Retinal pigment epithelial cell (primary cell): ENCODE data around the gene C1QTNF8.

Source experiments
- DNase-seq: peaks from one replicate; pipeline ENCODE4 v3.0.0-alpha.2; 2010; ENCODE audit warnings: low read depth
- H3K4me3 ChIP-seq: 2 replicates; pipeline ENCODE4 v1.5.1; 2011; ENCODE audit warnings: mild to moderate bottlenecking, low read length, control low read depth, moderate library complexity
- CTCF ChIP-seq: conservative IDR thresholded peaks from 2 replicates; pipeline ENCODE4 v1.5.1; 2011; ENCODE audit warnings: low read depth, low read length, control low read depth, inconsistent platforms

C1QTNF8 gene

DNA sequence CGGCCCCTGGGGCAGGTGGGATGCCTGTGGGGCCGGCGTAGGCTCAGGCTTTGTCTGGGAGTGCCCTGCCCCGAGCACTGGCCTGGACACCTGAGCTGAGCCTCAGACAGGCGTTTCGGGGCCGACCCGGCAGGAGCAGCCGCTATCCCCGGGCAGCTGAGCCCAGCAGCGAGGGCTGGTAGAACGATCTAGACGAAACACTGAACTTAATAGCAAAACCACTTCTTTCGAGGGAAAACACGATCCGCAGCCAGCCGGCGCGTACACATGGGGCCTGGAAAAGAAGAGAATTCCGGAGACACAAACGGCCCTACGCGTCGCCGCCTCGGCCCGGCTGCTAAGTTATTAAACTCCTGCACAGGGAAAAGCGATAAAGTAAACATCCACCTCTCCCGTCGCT lies 45.5 kb downstream of the C1QTNF8 start:
- no peak overlapping the region for H3K4me3 ChIP-seq
- TF ChIP-seq CTCF: no peak
- DNase-seq: no peak

GRCh38 chr16:1049976-1050247 lies 46.1 kb downstream of the C1QTNF8 start:
- no peak for TF ChIP-seq CTCF
- H3K4me3 ChIP-seq: no peak overlapping the region
- DNase-seq: no peak

- DNase-seq: no peak
- no peak overlapping the region for H3K4me3 ChIP-seq
- no peak for TF ChIP-seq CTCF
Observed at GRCh38 chr16:1049113-1049975, 46.7 kb downstream of the C1QTNF8 start.

- no peak for DNase-seq
Observed at GRCh38 chr16:1048442-1049112, 47.5 kb downstream of the C1QTNF8 start.

DNA sequence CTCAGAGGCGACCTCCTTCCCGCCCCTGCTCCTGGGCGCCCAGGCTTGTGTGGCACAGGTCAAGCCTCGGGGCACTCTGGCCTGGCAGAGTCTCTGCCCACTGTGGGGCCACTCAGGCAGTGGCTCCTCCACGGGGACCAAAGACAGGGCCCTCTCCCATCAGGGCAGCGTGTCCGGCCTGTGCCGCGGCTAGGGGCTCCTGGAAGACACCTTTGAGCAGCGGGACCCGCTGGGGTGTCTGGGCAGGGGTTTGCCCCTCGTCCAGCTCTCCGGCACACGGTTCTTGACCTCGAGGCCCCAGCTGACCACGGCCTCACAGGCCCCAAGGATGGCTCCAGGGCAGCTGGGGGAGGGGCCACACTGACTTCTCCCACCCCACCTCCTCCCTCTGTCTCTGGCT lies 48.2 kb downstream of the C1QTNF8 start:
- H3K4me3 ChIP-seq: no peak overlapping the region
- TF ChIP-seq CTCF: no peak
- DNase-seq: no peak

More at GRCh38 chr16:1048442-1049112, 47.5 kb downstream of the C1QTNF8 start:
- no peak overlapping the region for H3K4me3 ChIP-seq
- no peak for TF ChIP-seq CTCF

- no peak for TF ChIP-seq CTCF
- H3K4me3 ChIP-seq: no peak overlapping the region
- DNase-seq: no peak
Observed at GRCh38 chr16:1047123-1047522, 48.9 kb downstream of the C1QTNF8 start.
